Tibial nerve (tissue), 4 donors: Measurements from ENCODE around the gene MCOLN2.

Experiments used
- CTCF ChIP-seq, 5 experiments: fragments of 200-600 bp in 3 of 5; fragments of 450-650 bp in 2 of 5; sonication (generic) in 3 of 5; IDR thresholded peaks; one replicate each; pipeline ENCODE4 v1.5.1; 2016 to 2019; ENCODE audit warnings: antibody characterized with exemption in 5 of 5, mild to moderate bottlenecking in 3 of 5, moderate library complexity in 2 of 5
- EP300 ChIP-seq, 2 donors: sonication (generic); formaldehyde crosslinking; IDR thresholded peaks; one replicate each; pipeline ENCODE4 v1.6.1; 2017; ENCODE audit warnings: antibody characterized with exemption in 2 of 2, mild to moderate bottlenecking in 1 of 2
- POLR2A ChIP-seq, 2 donors: fragments of 450-650 bp; IDR thresholded peaks; one replicate each; pipeline ENCODE4 v1.6.1; 2017; ENCODE audit warnings: antibody characterized with exemption in 2 of 2, mild to moderate bottlenecking in 2 of 2, moderate library complexity in 2 of 2

GRCh38 chr1:84877592-84877991, 119.3 kb downstream of the MCOLN2 start:
- TF ChIP-seq CTCF (IDR thresholded peaks at IDR 0.05): no peak
- no peak for TF ChIP-seq POLR2A (IDR thresholded peaks at IDR 0.05)
- TF ChIP-seq EP300 (IDR thresholded peaks at IDR 0.05): no peak
